ENCODE results near the gene SOWAHA. TPM values are rescaled to one million over a fixed set of nuclear protein-coding genes. Genes with fewer than 3 reads are reported as not detected.

SOWAHA gene
- total and polyA plus RNA-seq, 10 of the 15 experiments (the other 5 are each of a cell fraction or from before 2014, with no cell fraction given), result 0.02 to 0.37 (median 0.05) TPM; not detected in 4

DNA sequence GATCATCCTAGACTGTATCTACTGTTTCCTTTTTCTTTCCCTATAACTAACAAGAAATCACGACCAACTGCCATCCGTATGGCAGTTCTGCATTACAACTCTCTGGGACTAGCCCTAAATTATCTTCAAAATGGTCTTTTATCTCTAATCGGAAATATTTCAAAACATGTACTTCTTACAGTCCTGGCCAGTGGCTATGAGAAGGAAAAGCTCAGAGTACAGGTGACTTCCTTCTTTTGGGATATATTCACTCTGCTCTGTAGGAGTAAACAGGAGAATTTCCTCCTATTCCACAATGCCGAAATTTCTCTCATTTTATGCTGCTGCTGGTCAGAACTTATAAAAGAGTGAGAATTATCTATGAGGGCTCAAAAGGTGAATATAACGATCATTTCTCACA lies 34.2 kb upstream of the SOWAHA start (continued):
- no peak for TF ChIP-seq NFYB (IDR thresholded peaks at IDR 0.05; ENCODE audit: insufficient read depth, low read depth, low read length)

DNA sequence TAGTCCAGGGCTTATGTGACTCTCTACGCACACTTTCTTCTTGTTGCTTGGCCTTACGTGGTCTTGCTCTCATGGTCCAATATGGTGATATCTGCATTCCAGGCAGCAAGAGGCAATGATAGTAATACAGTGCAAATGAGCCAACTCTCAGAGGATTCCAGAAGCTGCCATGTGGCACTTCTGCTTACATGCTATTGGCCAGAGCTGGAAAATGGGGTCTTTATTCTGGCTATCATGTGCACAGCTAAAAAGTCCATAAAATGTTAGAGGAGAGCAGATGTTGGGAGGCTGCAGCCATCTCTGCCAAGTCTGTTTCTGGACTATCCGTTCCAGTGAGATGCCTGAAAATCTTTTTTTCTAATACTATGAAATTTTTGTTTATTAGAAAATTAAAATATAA lies 33.1 kb upstream of the SOWAHA start:
- ChIA-PET CTCF (interaction anchor here (0.9 kb wide), 1 partner anchor 27 kb away, joined by 3 read pairs; no protein-coding TSS in a partner anchor), POLR2A (interaction anchor here (7.2 kb wide), 1 partner anchor 27 kb away, joined by 56 read pairs; no protein-coding TSS in a partner anchor), RAD21 (ENCODE audit: unreplicated experiment) (interaction anchor here (1.3 to 2.5 kb wide), 2 partner anchors 12 to 26 kb away, joined by 3 to 9 read pairs; no protein-coding TSS in a partner anchor), SMC1A (ENCODE audit: uncharacterized antibody, unreplicated experiment) (interaction anchor here (2.4 to 7.5 kb wide), 3 partner anchors 12 to 29 kb away, joined by 8 to 88 read pairs (median 10); partner anchors contain the start of gene CCNI2)
- Histone ChIP-seq H3K9me3 (replicated peaks; ENCODE audit: control insufficient read depth, insufficient read depth, low read length) (no peaks in the 10 kb centered on the region), H3K4me2 (ENCODE audit: control insufficient read depth, insufficient read depth) (no peak overlapping the region), H3K27ac (ENCODE audit: control insufficient read depth, insufficient read depth) (no peak overlapping the region), H3K36me3 (ENCODE audit: control insufficient read depth in 2 of 2, insufficient read depth in 2 of 2, low read length in 1 of 2) (no peaks in the 10 kb centered on the region), H4K20me1 (ENCODE audit: control insufficient read depth, insufficient read depth) (no peaks in the 10 kb centered on the region), H3K79me2 (ENCODE audit: control insufficient read depth, insufficient read depth, low read length) (peaks cover 9% of the 10 kb centered on the region), H3K27me3 (replicated peaks in 1 of 2; ENCODE audit: control insufficient read depth in 2 of 2, insufficient read depth in 2 of 2, low read length in 1 of 2) (no peaks in the 10 kb centered on the region), H3K4me1 (ENCODE audit: control insufficient read depth, insufficient read depth, low read length) (peaks cover 7% of the 10 kb centered on the region), H3K9ac (ENCODE audit: control insufficient read depth, insufficient read depth, low read length) (no peak overlapping the region), H2AFZ (ENCODE audit: control insufficient read depth, low read depth, low read length) (no peak overlapping the region), H3K4me3 (no peak overlapping the region)
- 100% methylated on average over 3 of the region's 3 CpGs for WGBS (ENCODE audit: insufficient coverage, insufficient replicate concordance, low lambda C conversion rate, missing lambda C conversion rate)
- no peak for DNase-seq (ENCODE audit: low read depth, low spot score)
- no peak for FAIRE-seq
- intact Hi-C loops (cut with micrococcal nuclease; ENCODE audit: unreplicated experiment), result no loop called here
- BruUV-seq (replicated peaks), result no TSS peak
- in situ Hi-C loops (cut with MboI), result no loop called here
- ATAC-seq, result no peak
- TF ChIP-seq STAT3 (IDR thresholded peaks at IDR 0.05; ENCODE audit: low read depth, low read length) (no peak), FOXM1 (IDR thresholded peaks at IDR 0.05; ENCODE audit: low read depth, low read length) (no peak), NRF1 (conservative IDR thresholded peaks at IDR 0.05; ENCODE audit: low read depth, low read length) (no peak), FOXK2 (IDR thresholded peaks at IDR 0.05) (no peak), MTA2 (IDR thresholded peaks at IDR 0.05; ENCODE audit: low read depth) (no peak), HCFC1 (IDR thresholded peaks at IDR 0.05; ENCODE audit: low read length) (no peak), MYB (IDR thresholded peaks at IDR 0.05; ENCODE audit: borderline replicate concordance, low read depth, low read length) (no peak), POLR2A (IDR thresholded peaks at IDR 0.05; ENCODE audit: low read depth, low read length) (no peak)
- TF ChIP-seq, protein P1, sequence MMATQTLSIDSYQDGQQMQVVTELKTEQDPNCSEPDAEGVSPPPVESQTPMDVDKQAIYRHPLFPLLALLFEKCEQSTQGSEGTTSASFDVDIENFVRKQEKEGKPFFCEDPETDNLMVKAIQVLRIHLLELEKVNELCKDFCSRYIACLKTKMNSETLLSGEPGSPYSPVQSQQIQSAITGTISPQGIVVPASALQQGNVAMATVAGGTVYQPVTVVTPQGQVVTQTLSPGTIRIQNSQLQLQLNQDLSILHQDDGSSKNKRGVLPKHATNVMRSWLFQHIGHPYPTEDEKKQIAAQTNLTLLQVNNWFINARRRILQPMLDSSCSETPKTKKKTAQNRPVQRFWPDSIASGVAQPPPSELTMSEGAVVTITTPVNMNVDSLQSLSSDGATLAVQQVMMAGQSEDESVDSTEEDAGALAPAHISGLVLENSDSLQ (IDR thresholded peaks at IDR 0.05), result no peak
- TF ChIP-seq, protein P2, sequence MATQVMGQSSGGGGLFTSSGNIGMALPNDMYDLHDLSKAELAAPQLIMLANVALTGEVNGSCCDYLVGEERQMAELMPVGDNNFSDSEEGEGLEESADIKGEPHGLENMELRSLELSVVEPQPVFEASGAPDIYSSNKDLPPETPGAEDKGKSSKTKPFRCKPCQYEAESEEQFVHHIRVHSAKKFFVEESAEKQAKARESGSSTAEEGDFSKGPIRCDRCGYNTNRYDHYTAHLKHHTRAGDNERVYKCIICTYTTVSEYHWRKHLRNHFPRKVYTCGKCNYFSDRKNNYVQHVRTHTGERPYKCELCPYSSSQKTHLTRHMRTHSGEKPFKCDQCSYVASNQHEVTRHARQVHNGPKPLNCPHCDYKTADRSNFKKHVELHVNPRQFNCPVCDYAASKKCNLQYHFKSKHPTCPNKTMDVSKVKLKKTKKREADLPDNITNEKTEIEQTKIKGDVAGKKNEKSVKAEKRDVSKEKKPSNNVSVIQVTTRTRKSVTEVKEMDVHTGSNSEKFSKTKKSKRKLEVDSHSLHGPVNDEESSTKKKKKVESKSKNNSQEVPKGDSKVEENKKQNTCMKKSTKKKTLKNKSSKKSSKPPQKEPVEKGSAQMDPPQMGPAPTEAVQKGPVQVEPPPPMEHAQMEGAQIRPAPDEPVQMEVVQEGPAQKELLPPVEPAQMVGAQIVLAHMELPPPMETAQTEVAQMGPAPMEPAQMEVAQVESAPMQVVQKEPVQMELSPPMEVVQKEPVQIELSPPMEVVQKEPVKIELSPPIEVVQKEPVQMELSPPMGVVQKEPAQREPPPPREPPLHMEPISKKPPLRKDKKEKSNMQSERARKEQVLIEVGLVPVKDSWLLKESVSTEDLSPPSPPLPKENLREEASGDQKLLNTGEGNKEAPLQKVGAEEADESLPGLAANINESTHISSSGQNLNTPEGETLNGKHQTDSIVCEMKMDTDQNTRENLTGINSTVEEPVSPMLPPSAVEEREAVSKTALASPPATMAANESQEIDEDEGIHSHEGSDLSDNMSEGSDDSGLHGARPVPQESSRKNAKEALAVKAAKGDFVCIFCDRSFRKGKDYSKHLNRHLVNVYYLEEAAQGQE (IDR thresholded peaks at IDR 0.05; ENCODE audit: low read depth, low read length), result no peak
- TF ChIP-seq, protein P3, sequence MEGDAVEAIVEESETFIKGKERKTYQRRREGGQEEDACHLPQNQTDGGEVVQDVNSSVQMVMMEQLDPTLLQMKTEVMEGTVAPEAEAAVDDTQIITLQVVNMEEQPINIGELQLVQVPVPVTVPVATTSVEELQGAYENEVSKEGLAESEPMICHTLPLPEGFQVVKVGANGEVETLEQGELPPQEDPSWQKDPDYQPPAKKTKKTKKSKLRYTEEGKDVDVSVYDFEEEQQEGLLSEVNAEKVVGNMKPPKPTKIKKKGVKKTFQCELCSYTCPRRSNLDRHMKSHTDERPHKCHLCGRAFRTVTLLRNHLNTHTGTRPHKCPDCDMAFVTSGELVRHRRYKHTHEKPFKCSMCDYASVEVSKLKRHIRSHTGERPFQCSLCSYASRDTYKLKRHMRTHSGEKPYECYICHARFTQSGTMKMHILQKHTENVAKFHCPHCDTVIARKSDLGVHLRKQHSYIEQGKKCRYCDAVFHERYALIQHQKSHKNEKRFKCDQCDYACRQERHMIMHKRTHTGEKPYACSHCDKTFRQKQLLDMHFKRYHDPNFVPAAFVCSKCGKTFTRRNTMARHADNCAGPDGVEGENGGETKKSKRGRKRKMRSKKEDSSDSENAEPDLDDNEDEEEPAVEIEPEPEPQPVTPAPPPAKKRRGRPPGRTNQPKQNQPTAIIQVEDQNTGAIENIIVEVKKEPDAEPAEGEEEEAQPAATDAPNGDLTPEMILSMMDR (IDR thresholded peaks at IDR 0.05 in 2 of 3, conservative IDR thresholded peaks at IDR 0.05 in 1 of 3; ENCODE audit: control insufficient read depth in 2 of 3, extremely low read depth in 1 of 3, insufficient read depth in 1 of 3, low read depth in 3 of 3, low read length in 3 of 3), result no peak

Measured in GM12878 (cell line).